PFSK-1 (cell line): ENCODE measurements around the gene ZCCHC2.

Experiments used
- POLR2AphosphoS5 ChIP-seq: IDR thresholded peaks from 2 replicates; pipeline ENCODE4 v1.6.1; 2012; ENCODE audit warnings: low read depth, mild to moderate bottlenecking, control low read depth, low read length, moderate library complexity
- REST ChIP-seq, 2 experiments: IDR thresholded peaks; 2 replicates each; pipeline versions ENCODE4 v1.6.1 to v1.8.0; 2011 to 2012; ENCODE audit warnings: low read depth in 2 of 2, low read length in 2 of 2, control low read depth in 1 of 2, inconsistent platforms in 1 of 2, mild to moderate bottlenecking in 1 of 2, moderate library complexity in 1 of 2; ENCODE audit not compliant: insufficient read depth in 1 of 2
- SIN3A ChIP-seq: IDR thresholded peaks from 2 replicates; pipeline ENCODE4 v1.6.1; 2012; ENCODE audit warnings: mild to moderate bottlenecking, low read length, moderate library complexity, borderline replicate concordance; ENCODE audit not compliant: insufficient read depth
- TAF1 ChIP-seq: IDR thresholded peaks from 2 replicates; pipeline ENCODE4 v1.6.1; 2012; ENCODE audit warnings: low read length, control low read depth, borderline replicate concordance; ENCODE audit not compliant: insufficient read depth

- no peak for TF ChIP-seq POLR2AphosphoS5
- no peak for TF ChIP-seq REST (IDR thresholded peaks at IDR 0.05; ENCODE audit: insufficient read depth in 1 of 2, low read depth in 2 of 2, low read length in 2 of 2)
- TF ChIP-seq SIN3A: no peak
- TF ChIP-seq TAF1: no peak
Observed at GRCh38 chr18:62616331-62616805, 93.5 kb downstream of the ZCCHC2 start.
